ENCODE data around the gene OR6N1.

OR6N1 gene

DNA sequence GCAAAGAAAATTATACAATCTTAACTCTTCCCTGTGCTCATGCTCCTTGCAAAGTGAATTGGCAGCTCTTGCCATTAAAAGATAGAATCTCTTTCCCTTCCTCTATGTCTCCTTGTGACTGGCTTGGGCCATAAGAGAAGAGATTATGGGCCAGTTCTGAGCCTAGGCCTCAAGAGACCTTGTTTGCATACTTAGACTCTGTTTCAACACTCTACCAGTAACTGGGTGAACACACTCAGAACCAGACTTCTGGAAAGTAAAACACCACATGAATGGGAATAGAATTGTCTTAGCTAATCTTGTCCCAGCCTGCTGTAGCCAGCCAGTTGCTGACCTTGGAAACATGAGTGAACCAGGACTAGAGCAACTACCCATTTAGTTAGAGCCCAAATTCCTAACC is 36.1 kb downstream of the OR6N1 start:
- DNase-seq: no peak

- no peak for DNase-seq
Measured at GRCh38 chr1:158732524-158732923, 39.5 kb downstream of the OR6N1 start.

- no peak for DNase-seq
Measured at GRCh38 chr1:158731707-158732106, 40.3 kb downstream of the OR6N1 start.

DNA sequence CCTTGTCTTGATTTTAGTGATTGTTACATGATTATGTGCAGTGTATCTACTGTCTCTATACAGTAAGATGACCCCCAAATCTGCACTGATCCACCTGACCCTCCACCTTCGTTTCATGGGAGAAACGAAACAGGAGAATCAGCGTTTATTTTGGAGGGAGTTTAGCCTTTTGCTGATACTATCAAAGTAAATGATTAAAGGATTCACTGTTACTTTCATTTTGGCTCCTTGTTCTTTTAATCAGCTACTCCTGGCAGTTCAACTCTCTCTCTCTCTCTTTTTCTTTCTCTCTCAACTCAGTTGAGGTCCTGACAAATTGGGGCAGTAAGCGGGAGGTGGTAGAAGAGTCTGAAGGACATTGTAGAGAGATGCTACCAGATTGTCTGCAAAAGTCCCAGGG is 41.5 kb downstream of the OR6N1 start:
- DNase-seq: no peak

- no peak for DNase-seq
Measured at GRCh38 chr1:158728510-158729225, 43.3 kb downstream of the OR6N1 start.

- DNase-seq: no peak
Measured at GRCh38 chr1:158724442-158724841, 47.6 kb downstream of the OR6N1 start.

DNA sequence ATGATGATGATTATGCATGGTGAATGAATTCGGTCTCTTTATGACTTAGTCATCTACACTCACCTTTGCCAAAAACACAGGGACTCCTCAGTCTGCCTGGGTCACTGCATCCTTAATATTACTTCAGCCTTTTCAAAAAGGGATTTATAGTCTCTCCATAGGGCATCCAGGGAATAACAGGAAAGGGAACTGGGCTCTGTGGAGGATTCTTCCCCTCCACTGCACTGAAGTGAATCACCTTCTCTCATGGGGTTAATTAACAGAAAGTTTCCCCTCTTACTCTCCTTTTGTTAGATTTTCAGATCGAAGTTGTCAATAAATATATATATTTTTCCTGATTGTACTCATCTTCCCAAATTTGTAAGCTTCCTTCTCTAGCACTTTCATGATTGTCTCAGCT is 51.4 kb downstream of the OR6N1 start, which contains the start of gene OR6K3:
Gene OR6K3, minus strand, starts transcription at position 101 of the 400 bp plus-strand sequence. CDS start 2,605 bp downstream, outside the sequence.
- no peak for DNase-seq

GRCh38 chr1:158719664-158720063 is 52.3 kb downstream of the OR6N1 start:
- DNase-seq: no peak

DNA sequence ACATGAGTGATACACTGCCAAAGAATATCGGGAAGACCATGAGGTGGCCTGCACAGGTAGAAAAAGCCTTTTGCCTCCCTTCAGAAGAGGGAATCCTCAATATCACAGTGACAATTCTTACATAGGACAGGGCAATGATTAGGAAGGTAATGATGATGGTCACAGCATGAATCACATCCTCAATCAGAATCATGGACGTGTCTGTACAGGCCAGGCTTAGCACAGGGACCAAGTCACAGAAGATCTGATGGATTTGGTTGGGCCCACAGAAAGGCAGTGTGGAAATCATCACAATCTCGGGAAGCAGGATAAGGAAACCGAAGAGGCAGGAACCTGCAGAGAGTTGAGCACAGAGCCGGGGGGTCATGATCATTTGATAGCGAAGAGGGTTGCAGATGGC is 54.7 kb downstream of the OR6N1 start:
- DNase-seq: no peak

DNA sequence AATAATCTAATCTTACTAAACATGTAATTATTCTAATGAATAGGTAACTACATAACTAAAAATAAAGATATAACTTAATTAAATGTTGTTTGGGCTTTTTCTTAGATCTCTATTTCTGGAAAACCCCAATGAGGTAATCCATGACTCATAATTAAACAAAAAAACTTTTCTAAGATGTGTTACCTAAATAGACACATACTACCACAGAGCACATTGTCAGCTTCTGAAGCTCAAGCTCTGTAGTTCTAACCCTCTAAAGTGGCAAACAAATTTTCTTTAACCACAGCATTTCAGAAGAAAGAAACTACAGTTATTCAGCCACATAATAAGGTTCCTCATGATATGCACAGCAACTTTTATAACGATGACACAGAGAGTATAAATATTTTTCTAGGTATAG is 55.7 kb downstream of the OR6N1 start:
- no peak for DNase-seq

- DNase-seq: no peak
Measured at GRCh38 chr1:158714754-158715153, 57.2 kb downstream of the OR6N1 start.
